Fibroblast of lung (primary cell): ENCODE measurements around the gene TTC9B. TPM values are rescaled to one million over a fixed set of nuclear protein-coding genes. Genes with fewer than 3 reads are reported as not detected.

Source experiments
- DNase-seq, 2 donors: peaks; one replicate each; pipeline versions ENCODE4 v3.0.0 to v3.0.0-alpha.2; 2010; ENCODE audit warnings: low read depth in 2 of 2
- H2AFZ ChIP-seq: 2 replicates; pipeline ENCODE4 v1.5.1; 2012; ENCODE audit warnings: low read length, control low read depth, inconsistent platforms
- H3K27ac ChIP-seq: 2 replicates; pipeline ENCODE4 v1.5.1; 2011; ENCODE audit warnings: low read length, control low read depth; ENCODE audit not compliant: insufficient read depth
- H3K27me3 ChIP-seq: 2 replicates; pipeline ENCODE4 v1.5.1; 2011; ENCODE audit warnings: mild to moderate bottlenecking, low read length; ENCODE audit not compliant: control insufficient read depth, insufficient read depth
- H3K36me3 ChIP-seq: 2 replicates; pipeline ENCODE4 v1.5.1; 2011; ENCODE audit warnings: low read length; ENCODE audit not compliant: control insufficient read depth, insufficient read depth
- H3K4me1 ChIP-seq: 2 replicates; pipeline ENCODE4 v1.5.1; 2011; ENCODE audit warnings: low read length; ENCODE audit not compliant: control insufficient read depth, insufficient read depth; ENCODE audit errors: extremely low read depth
- H3K4me2 ChIP-seq: 2 replicates; pipeline ENCODE4 v1.5.1; 2011; ENCODE audit warnings: low read length, control low read depth; ENCODE audit not compliant: insufficient read depth; ENCODE audit errors: extremely low read depth
- H3K4me3 ChIP-seq, 4 experiments: fragments of 200-600 bp in 1 of 4; sonication (generic) in 1 of 4; replicated peaks in 1 of 4; 2 replicates each; pipeline ENCODE4 v1.5.1; 2011 to 2016; ENCODE audit warnings: low read length in 4 of 4, low read depth in 3 of 4, mild to moderate bottlenecking in 3 of 4, control low read depth in 2 of 4, inconsistent platforms in 1 of 4, mixed read lengths in 1 of 4; ENCODE audit not compliant: insufficient read depth in 1 of 4; ENCODE audit errors: control extremely low read depth in 1 of 4
- H3K79me2 ChIP-seq: 2 replicates; pipeline ENCODE4 v1.5.1; 2012; ENCODE audit warnings: mild to moderate bottlenecking, low read length, inconsistent platforms; ENCODE audit not compliant: control insufficient read depth, insufficient read depth
- H3K9ac ChIP-seq: 2 replicates; pipeline ENCODE4 v1.5.1; 2011; ENCODE audit warnings: mild to moderate bottlenecking, low read length, control low read depth; ENCODE audit not compliant: insufficient read depth
- H3K9me3 ChIP-seq: 2 replicates; pipeline ENCODE4 v1.5.1; 2012; ENCODE audit warnings: low read depth, low read length; ENCODE audit not compliant: control insufficient read depth, insufficient read depth
- H4K20me1 ChIP-seq: 2 replicates; pipeline ENCODE4 v1.5.1; 2011; ENCODE audit warnings: low read length; ENCODE audit not compliant: control insufficient read depth, insufficient read depth; ENCODE audit errors: extremely low read depth
- EZH2 ChIP-seq: IDR thresholded peaks from 2 replicates; pipeline ENCODE4 v1.5.1; 2012; ENCODE audit warnings: low read length, control low read depth, mild to moderate bottlenecking; ENCODE audit errors: missing control alignments
- polyA plus RNA-seq, 2 donors: library from polyadenylated mRNA; depleted of rRNA in 1 of 2; stranded (reverse) in 1 of 2; unstranded in 1 of 2; fragments of >200 nt; gene quantifications; 2 replicates each; pipeline ENCODE4 v1.2.1, GENCODE V29; 2011 to 2012; ENCODE audit warnings: missing spikeins in 1 of 2
- total RNA-seq: library from RNA; depleted of rRNA; stranded (reverse); fragments of >200 nt; gene quantifications from 2 replicates; pipeline ENCODE4 v1.2.1, GENCODE V29; 2014
- TF ChIP-seq, protein P1 (sequence below), 2 donors: IDR thresholded peaks in 1 of 2; conservative IDR thresholded peaks in 1 of 2; 1 replicate in 1 of 2; 2 replicates in 1 of 2; pipeline ENCODE4 v1.5.1; 2011 to 2012; ENCODE audit warnings: low read length in 2 of 2, control low read depth in 1 of 2, inconsistent platforms in 1 of 2, low read depth in 1 of 2, mild to moderate bottlenecking in 1 of 2

Gene TTC9B
- total and polyA plus RNA-seq, 2 donors (not counting 1 experiment from before 2014, with no cell fraction given): not detected

DNA sequence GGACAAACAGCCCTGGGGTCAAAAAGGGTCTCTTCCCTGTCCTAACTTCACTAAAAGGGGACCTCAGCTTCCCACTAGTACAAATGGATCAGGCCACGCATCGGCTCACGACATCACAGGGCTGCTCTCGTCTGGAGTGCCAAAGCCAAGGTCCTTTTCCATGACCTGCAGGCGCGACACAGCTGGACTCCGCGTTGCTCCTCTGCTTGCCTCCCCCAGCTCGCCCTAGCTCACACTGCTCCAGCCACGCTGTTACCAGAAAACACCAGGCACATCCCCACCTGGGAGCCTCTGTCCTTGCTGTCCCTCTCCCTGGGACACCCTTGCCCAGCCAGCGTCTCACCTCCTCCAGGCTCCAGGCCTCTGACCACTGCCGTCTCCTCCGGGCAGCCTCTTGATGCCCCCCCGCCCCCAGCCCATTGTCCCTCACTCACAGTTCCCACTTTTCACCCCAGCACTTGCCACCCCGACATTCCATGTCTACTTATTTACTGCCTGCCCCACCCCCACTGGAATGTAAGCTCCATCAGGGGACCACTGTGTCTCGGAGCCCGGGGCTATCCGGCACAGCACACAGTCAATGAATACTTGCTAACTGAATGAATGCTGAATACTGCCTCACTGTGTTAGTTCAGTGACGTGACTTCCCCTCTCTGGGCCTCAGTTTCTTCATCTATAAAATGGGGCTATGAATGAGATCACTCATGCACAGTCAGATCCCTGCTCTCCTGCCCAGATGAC lies 46.3 kb upstream of the TTC9B start:
- Histone ChIP-seq H3K4me3 (no peak overlapping the region), H3K9ac (no peak overlapping the region), H3K36me3 (peaks cover 4% of the 10 kb centered on the region), H3K9me3 (no peaks in the 10 kb centered on the region), H3K27me3 (no peaks in the 10 kb centered on the region), H3K27ac (no peak overlapping the region), H3K79me2 (peaks cover 34% of the 10 kb centered on the region), H3K4me2 (no peak overlapping the region), H2AFZ (no peak overlapping the region), H3K4me1 (peaks cover 4% of the 10 kb centered on the region), H4K20me1 (no peaks in the 10 kb centered on the region)
- no peak for DNase-seq
- TF ChIP-seq, protein P1, sequence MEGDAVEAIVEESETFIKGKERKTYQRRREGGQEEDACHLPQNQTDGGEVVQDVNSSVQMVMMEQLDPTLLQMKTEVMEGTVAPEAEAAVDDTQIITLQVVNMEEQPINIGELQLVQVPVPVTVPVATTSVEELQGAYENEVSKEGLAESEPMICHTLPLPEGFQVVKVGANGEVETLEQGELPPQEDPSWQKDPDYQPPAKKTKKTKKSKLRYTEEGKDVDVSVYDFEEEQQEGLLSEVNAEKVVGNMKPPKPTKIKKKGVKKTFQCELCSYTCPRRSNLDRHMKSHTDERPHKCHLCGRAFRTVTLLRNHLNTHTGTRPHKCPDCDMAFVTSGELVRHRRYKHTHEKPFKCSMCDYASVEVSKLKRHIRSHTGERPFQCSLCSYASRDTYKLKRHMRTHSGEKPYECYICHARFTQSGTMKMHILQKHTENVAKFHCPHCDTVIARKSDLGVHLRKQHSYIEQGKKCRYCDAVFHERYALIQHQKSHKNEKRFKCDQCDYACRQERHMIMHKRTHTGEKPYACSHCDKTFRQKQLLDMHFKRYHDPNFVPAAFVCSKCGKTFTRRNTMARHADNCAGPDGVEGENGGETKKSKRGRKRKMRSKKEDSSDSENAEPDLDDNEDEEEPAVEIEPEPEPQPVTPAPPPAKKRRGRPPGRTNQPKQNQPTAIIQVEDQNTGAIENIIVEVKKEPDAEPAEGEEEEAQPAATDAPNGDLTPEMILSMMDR (conservative IDR thresholded peaks at IDR 0.05 in 1 of 2, IDR thresholded peaks at IDR 0.05 in 1 of 2; ENCODE audit: low read depth in 1 of 2, low read length in 2 of 2): no peak
- no peak for TF ChIP-seq EZH2

DNA sequence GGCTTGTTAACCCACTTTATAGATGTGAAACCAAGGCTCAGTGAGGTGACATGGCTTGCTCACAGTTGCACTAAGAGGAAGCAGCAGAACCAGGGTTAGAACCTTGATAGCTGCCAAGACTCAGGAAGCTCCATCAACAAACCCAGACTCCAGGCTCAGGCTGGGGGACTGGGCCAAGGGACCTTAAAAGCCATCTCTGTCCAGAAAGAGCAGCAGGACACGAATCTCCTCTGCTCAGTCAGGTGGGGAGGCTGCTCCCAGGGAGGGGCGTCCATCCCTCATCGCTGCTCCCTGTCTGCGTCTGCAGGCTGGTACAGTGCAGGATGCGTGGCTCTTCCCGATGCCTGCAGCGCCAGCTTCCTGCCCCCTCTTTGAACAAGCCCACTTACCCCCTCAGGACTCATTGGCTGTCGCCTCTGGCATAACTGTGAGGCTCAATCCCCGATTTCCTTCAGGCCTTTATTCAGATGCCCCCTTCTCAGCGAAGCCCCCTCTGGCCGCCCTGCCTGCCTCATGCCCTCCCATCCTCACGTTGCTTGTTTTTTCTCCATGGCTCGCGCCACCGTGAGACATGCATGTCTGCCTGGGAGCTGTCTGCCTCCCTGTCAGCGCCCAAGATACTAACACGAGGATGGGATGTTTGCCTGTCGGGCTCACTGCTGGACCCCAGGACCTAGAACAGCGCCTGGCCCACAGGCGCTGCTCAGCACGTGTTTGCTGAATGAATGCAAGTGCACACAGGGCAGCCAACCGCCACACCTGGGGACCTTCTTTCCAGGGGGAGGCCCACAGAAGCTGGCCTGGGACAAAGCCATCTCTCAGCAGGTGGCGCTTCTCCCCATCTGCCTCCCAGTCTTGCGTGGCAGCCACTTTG lies 45.5 kb upstream of the TTC9B start:
- DNase-seq: no peak
- Histone ChIP-seq H3K27me3 (no peaks in the 10 kb centered on the region), H3K9me3 (no peaks in the 10 kb centered on the region), H3K4me1 (peaks cover 4% of the 10 kb centered on the region), H3K27ac (no peak overlapping the region), H3K79me2 (peaks cover 33% of the 10 kb centered on the region), H3K36me3 (peaks cover 4% of the 10 kb centered on the region), H3K4me2 (no peak overlapping the region), H4K20me1 (no peaks in the 10 kb centered on the region), H3K4me3 (no peak overlapping the region), H2AFZ (no peak overlapping the region), H3K9ac (no peak overlapping the region)
- TF ChIP-seq, protein P1 (conservative IDR thresholded peaks at IDR 0.05 in 1 of 2, IDR thresholded peaks at IDR 0.05 in 1 of 2; ENCODE audit: low read depth in 1 of 2, low read length in 2 of 2): no peak
- TF ChIP-seq EZH2: no peak

DNA sequence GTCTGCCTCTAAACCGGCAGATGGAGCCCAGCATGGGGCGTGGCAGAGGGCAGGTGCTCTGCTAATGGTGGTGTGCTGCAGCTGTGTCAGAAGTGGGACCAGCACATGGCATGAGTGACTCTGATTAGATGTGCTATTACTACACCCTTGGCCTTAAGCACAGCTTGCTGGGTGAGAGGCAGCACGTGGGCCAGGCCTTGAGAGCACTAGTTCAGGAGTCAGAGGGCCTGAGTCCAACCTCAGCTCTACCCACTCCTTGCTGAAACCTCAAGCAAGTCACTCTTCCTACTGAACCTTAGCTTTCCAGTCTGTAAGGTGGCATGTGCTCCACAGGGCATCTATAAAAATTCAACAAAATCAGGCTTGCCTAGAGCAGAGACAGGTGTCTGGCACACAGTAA lies 44.2 kb upstream of the TTC9B start:
- no peaks in the 10 kb centered on the region for H3K27me3 ChIP-seq
- H3K4me3 ChIP-seq: no peak overlapping the region
- DNase-seq: no peak
- H3K79me2 ChIP-seq: peaks cover 28% of the 10 kb centered on the region
- no peak overlapping the region for H2AFZ ChIP-seq
- H4K20me1 ChIP-seq: no peaks in the 10 kb centered on the region
- no peaks in the 10 kb centered on the region for H3K9me3 ChIP-seq
- TF ChIP-seq, protein P1 (conservative IDR thresholded peaks at IDR 0.05 in 1 of 2, IDR thresholded peaks at IDR 0.05 in 1 of 2; ENCODE audit: low read depth in 1 of 2, low read length in 2 of 2): no peak
- no peak for TF ChIP-seq EZH2
- H3K36me3 ChIP-seq: peaks cover 4% of the 10 kb centered on the region
- H3K27ac ChIP-seq: no peak overlapping the region
- no peaks in the 10 kb centered on the region for H3K4me1 ChIP-seq
- no peak overlapping the region for H3K4me2 ChIP-seq
- no peak overlapping the region for H3K9ac ChIP-seq
